Coronary artery (tissue), 2 donors: Measurements from ENCODE around the gene RNF10.

ENCODE experiments used
- DNase-seq: peaks from one replicate; pipeline ENCODE4 v3.0.0-alpha.2; 2017; ENCODE audit warnings: low spot score
- H3K27ac ChIP-seq, 2 donors: fragments of 200-600 bp; sonication (generic); one replicate each; pipeline ENCODE4 v1.5.1; 2016 to 2019
- H3K4me3 ChIP-seq: fragments of 200-600 bp; sonication (generic); 2 replicates; pipeline ENCODE4 v1.5.1; 2016; ENCODE audit warnings: mild to moderate bottlenecking, moderate library complexity
- TF ChIP-seq, protein P1 (sequence below): fragments of 200-600 bp; sonication (generic); IDR thresholded peaks from one replicate; pipeline ENCODE4 v1.5.1; 2019; ENCODE audit warnings: antibody characterized with exemption

The RNF10 gene

GRCh38 chr12:120538281-120539156, 4.4 kb downstream of the RNF10 start:
- TF ChIP-seq, protein P1, sequence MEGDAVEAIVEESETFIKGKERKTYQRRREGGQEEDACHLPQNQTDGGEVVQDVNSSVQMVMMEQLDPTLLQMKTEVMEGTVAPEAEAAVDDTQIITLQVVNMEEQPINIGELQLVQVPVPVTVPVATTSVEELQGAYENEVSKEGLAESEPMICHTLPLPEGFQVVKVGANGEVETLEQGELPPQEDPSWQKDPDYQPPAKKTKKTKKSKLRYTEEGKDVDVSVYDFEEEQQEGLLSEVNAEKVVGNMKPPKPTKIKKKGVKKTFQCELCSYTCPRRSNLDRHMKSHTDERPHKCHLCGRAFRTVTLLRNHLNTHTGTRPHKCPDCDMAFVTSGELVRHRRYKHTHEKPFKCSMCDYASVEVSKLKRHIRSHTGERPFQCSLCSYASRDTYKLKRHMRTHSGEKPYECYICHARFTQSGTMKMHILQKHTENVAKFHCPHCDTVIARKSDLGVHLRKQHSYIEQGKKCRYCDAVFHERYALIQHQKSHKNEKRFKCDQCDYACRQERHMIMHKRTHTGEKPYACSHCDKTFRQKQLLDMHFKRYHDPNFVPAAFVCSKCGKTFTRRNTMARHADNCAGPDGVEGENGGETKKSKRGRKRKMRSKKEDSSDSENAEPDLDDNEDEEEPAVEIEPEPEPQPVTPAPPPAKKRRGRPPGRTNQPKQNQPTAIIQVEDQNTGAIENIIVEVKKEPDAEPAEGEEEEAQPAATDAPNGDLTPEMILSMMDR = no peak
- Histone ChIP-seq H3K4me3 (peak overlapping the region; percentile 100), H3K27ac (peak overlapping the region; percentile 96 to 100)
- peak; percentile 80 for DNase-seq

GRCh38 chr12:120539303-120539702, 5.1 kb downstream of the RNF10 start:
- H3K4me3 ChIP-seq = peak overlapping the region; percentile 100
- DNase-seq = no peak
- TF ChIP-seq, protein P1 = no peak
- peak overlapping the region; percentile 96 to 100 for H3K27ac ChIP-seq

DNA sequence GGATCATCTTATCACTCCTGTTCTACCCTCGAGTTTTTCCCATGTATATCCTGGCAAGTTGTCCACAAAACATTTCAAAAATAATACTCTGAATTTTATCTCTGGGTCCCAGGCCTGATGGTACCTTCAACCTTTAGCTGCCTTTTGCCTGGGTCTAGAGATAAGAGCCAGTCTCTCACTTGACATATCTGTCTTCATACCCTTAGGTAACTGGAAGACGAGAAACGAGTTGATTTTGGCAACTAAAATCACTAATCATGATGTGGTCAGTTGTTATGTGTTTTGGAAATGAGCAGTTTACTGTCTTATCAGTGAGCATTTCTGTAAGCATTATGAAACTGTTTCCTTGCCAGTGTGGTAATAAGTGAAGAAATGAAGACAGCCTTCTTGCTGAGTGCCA, 6.3 kb downstream of the RNF10 start:
- TF ChIP-seq, protein P1 = no peak
- no peak overlapping the region for H3K4me3 ChIP-seq

GRCh38 chr12:120542166-120542565, 8.0 kb downstream of the RNF10 start:
- Histone ChIP-seq H3K4me3 (no peak overlapping the region), H3K27ac (no peak overlapping the region)
- DNase-seq = no peak
- TF ChIP-seq, protein P1 = no peak

More for the DNA sequence above, 6.3 kb downstream of the RNF10 start:
- DNase-seq = no peak
- peak overlapping the region; percentile 96 to 100 for H3K27ac ChIP-seq

DNA sequence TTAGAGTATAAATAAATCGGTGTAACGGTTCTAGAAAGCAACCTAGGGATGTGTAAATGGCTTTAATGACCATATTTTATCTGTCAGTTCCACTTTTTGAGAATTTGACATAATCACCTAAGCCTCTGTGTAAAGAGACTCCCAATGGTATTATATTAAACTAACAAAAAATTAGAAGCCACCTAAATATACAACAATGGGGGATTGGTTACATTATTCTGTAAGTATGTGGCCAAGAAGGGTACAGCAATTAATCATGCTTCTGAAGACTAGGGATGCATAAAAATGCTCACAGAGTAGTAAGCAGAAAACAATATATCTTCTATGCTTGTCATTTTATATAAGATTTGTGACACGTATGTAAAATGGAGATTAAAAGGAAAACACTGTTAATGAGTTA, 10.5 kb downstream of the RNF10 start:
- TF ChIP-seq, protein P1 = no peak
- no peak overlapping the region for H3K4me3 ChIP-seq
- DNase-seq = no peak
- no peak overlapping the region for H3K27ac ChIP-seq

DNA sequence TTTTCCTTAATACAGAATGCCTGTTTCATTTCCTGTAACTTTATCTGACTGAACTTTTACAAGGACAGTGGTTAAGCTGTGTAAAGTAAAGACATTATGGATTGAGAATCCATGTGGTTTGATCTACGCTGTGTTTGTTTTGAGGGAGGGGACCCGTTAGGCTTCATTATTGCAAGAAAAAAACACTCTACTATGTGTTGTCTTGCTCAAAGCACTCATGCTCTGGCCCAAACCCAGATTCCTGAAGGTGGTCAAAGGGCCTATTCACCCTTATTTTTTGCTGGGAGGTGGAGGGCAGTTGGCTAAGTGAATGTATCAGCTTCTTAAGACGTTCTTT, 11.9 kb downstream of the RNF10 start:
- no peak overlapping the region for H3K4me3 ChIP-seq
- DNase-seq = no peak
- no peak overlapping the region for H3K27ac ChIP-seq
- TF ChIP-seq, protein P1 = no peak

- Histone ChIP-seq H3K4me3 (no peak overlapping the region), H3K27ac (peak overlapping the region; percentile 9 to 12)
- TF ChIP-seq, protein P1 = no peak
- DNase-seq = no peak
Measured at GRCh38 chr12:120554678-120555077, 20.5 kb downstream of the RNF10 start.
